ENCODE results near the gene USP49.

DNA sequence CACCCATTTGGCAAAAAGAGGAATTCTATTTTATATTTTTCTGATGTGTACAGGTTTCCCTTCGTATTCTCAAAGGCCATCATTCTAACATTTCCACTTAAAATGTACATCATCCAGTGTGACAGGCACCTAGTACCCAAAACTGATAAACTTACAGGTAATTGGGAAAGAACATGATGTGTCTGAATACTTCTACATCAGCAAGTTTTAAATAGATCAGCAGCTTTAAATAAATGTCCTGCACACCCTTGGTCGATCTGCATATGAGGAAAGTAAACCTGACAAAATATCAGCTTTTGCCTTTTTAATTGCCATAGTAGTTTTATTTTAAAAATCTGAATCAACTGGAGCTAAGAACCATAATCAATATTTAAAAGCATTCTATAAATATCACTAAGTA is 81.2 kb downstream of the USP49 start:
- TF ChIP-seq, protein P1, sequence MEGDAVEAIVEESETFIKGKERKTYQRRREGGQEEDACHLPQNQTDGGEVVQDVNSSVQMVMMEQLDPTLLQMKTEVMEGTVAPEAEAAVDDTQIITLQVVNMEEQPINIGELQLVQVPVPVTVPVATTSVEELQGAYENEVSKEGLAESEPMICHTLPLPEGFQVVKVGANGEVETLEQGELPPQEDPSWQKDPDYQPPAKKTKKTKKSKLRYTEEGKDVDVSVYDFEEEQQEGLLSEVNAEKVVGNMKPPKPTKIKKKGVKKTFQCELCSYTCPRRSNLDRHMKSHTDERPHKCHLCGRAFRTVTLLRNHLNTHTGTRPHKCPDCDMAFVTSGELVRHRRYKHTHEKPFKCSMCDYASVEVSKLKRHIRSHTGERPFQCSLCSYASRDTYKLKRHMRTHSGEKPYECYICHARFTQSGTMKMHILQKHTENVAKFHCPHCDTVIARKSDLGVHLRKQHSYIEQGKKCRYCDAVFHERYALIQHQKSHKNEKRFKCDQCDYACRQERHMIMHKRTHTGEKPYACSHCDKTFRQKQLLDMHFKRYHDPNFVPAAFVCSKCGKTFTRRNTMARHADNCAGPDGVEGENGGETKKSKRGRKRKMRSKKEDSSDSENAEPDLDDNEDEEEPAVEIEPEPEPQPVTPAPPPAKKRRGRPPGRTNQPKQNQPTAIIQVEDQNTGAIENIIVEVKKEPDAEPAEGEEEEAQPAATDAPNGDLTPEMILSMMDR (conservative IDR thresholded peaks at IDR 0.05; ENCODE audit: low read depth, low read length): no peak
- TF ChIP-seq EZH2 (IDR thresholded peaks at IDR 0.05; ENCODE audit: borderline replicate concordance, low read depth, low read length, poor library complexity, severe bottlenecking): no peak

All from A673 (cell line).